Stimulated activated CD8-positive, alpha-beta memory T cell treated with anti-CD3 and anti-CD28 coated beads, Interleukin-4, amount 100 ng/mL, for 24 hours (primary cell): ENCODE measurements around the gene MDP1.

Experiments
- DNase-seq: peaks from one replicate; pipeline ENCODE4 v3.0.0-alpha.2; 2020; ENCODE audit warnings: low read depth

MDP1 gene

DNA sequence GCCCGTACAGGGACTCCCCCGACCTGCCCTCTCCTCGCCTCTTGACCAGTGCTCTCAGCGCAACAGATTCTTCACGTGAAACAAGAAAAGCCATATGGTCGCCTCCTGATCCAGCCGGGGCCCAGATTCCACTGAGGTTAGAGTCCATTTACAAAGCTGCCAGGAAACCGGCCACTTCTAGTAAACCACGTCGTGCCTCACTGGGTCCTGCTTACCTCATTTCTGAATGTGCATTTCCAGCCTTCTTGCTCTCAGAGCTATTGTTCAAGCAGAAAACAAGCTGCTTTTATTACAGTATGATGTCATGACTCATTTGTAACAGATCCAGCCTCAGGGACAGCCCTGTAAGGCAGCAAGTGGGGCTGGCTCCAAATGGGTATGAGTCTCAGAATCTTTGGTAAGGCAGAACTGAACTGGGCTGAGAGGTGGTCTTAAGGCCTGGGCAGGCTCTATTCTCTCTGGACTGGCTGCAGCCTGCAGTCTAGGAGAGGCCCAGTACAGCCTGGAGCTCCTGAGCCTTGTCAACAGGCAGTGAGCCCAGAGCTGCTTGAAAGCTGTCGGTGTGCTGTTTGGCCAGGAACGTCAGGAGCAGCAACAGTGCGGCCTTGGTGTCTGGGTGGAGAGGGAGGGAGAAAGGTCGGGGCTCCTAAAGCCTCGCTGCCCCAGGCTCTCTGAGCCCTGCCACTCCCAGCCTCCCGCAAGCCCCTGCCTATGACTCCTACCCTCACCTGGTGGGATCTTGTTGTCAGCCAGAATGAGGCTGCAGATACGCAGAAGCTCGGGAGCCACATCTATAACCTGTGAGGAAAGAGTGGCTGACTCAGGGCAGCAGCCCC, 35.7 kb downstream of the MDP1 start:
- no peak for DNase-seq

DNA sequence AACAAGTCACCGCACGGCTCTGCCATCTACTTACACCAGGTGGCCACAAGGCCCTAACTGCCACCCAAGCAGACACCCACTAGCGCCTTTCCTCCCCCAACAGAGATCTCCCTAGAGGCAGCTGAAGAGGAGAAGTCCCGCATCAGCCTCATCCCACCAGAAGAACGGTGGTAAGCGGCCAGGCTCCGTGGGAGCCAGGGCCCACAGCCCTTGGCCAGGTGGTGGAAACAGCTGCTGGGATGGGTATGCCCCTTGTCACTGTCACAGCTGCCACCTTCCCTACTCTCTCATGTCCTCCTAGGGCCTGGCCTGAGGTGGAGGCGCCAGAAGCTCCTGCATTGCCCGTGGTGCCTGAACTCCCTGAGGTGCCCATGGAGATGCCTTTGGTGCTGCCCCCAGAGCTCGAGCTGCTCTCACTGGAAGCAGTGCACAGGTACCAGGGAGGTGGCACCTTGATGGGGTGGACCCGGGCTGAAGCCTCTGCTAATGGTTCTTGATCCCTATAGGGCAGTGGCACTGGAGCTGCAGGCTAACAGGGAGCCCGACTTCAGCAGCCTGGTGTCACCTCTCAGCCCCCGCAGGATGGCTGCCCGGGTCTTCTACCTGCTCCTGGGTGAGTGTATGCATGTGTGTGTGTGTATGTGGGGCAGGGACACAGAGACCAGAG, 36.4 kb downstream of the MDP1 start:
- no peak for DNase-seq

DNA sequence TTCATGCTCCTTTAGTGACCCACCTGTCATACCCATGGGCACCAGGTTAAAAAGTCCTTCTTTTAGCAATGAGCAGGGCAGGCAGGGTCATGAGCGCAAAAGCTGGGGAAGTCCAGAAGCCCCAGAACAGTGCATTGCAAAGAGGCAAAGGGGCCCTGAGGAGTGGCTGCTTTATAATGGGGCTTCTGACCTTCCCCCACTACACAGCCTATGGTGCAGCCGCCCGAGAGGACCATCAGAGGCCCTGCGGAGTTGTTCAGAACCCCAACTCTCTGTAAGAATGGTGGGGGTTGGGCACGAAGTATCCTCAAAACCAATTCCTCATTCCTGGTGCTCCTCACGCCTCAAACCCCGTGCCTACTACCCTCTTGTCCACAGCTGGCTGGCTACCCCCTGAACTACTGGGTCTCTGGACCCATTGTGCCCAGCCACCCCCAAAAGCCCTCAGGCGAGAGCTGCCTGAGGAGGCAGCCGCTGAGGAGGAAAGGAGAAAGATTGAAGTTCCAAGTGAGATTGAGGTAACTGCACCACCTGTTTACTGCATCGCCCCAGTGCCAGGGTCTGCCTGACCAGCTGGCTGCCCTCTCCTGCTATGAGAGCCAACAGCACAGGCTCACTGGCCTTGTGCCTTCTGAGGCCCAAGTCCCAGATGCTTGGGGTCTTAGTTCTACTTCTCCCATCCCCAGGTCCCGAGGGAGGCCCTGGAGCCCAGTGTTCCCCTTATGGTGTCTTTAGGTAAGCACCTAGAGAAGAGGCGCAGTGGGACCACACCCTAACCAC, 37.3 kb downstream of the MDP1 start:
- DNase-seq: no peak

DNA sequence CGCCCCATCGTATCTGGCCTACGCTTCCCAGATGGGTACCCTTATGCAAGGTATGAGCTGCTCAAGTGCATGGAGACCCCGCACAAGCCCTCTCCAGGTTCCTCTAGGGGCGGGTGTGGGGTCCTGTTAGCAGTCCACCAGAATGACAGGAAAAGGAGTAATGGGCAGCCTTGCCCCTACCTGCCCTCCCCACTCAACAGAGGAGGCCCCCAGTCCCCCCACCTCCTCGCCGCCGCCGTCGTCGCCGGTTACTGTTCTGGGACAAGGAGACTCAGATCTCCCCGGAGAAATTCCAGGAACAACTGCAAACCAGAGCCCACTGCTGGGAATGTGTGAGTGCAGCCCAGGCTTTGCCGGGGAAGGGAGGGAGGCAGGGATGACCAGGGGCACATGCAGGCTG, 38.0 kb downstream of the MDP1 start:
- no peak for DNase-seq

DNA sequence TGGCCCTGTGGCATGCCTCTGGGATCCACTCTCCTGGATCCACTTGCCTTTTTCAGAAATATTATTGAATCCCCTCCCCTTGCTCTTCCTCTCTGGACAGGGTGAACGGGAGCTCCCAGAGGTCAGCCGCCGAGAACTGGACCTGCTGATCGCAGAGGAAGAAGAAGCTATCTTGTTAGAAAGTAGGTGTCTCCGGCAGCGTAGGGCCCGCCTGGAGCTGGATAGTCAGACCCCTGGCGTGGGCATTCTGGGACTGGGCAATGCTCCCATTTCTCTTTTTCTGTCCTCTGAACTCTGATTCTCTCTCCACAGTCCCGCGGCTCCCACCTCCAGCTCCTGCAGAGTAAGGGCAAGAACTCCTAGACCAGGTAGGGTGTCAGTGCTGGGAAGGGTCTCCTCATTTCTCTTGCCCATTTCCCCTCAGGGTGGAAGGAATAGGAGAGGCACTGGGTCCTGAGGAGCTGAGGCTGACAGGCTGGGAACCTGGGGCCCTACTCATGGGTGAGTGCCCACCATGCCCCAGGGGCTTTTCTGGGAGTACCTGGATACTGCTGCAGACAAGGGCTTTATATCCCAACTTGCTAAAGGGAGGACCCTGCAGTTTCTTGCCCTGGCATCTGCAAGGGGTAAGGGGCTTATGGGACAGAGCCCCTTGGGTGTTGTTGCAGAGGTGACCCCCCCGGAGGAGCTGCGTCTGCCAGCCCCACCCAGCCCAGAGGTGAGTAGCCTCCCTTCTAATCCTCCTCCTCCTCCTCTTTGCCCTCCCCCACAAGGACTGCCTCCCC, 38.6 kb downstream of the MDP1 start:
- DNase-seq: no peak

DNA sequence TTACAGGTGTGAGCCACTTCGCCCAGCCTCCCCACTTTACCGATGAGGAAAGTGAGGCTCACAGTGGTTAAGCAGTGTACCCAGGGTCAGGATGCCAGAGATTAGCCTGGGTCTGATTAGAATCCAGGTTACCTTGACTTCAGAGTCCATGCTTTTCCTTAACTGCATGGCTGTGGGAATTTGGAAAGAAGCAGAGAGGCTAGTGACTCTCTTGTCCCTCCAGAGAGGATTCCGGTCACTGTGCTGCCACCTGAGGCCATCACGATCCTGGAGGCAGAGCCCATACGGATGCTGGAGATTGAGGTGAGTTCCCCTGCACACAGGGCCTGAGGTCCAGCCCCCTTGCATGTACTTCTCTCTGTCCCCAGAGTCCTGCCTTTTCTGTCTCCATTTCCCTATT, 39.3 kb downstream of the MDP1 start:
- no peak for DNase-seq

DNA sequence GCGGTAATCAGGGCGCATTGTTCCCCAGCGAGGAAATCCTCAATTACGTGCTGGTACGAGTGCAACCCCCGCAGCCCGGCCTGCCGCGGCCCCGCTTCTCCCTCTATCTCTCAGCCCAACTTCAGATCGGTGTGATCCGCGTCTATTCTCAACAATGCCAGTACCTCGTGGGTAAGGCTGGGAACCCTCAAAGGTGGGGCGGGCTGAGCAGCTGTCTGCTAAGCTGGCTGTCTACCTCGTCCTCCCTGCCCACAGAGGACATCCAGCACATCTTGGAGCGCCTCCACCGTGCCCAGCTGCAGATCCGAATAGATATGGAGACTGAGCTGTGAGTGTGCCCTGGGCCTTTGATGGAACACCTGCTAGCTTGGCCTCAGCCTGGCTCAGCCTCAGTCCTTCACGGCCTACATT, 43.0 kb downstream of the MDP1 start:
- no peak for DNase-seq

DNA sequence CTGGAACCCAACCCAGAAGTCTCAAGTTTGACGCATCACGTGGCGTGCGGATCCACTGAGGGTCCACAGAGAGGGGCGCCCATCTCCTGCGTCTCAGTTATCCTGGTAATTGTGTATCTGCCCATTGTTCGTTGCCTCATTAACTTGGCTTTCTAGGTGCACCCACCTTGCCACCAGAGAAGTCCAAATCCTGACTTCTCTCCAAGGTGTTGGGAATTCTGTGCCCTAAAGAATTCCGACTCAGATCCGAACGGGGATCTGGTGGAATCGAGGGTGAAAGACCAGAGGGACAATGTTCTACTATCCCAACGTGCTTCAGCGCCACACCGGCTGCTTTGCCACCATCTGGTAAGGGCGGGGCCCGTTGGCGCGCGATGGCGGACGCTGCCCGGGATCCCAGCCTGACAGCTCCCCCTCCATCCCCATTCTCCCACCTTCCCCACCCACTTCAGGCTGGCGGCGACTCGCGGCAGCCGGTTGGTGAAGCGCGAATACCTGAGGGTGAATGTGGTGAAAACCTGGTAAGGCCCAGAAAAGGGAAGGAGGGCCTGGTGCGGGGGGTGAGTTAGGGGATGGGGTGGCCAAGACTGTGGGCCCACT, 43.5 kb downstream of the MDP1 start:
- DNase-seq: no peak

DNA sequence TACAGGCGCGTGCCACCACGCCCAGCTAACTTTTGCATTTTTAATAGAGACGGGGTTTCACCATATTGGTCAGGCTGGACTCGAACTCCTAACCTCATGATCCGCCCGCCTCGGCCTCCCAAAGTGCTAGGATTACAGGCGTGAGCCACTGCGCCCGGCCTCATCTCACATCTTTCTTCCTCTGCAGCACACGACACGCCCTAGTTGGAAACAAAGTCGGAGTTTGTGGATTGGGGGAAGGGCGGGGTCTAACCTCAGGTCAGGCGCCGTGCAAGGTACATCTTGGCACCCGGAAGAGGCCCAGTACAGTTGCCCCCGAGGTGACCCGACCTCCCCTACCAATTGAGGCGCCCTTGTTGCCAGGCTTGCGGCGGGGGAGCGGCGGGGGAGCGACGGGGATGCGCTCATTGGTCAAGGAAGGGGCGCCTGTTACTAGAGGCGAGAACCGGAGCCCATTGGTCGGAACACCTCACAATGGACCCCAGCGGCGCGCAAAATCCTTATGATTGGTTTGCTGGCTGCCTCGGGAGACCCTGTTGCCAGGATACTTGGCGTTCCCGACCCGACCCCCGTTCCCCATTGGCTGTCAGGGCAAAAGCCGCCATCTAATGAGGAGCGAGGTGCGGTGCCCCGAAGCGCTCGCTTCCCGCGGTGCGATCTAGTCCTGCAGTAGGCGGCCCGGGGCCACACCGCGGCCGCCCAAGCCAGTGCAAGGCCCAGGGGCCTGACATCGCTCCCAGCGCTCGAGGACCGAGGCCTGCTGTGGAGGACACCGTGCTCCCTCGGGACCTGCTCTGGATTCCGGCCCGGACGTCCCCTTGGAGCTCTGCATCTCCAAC, 44.2 kb downstream of the MDP1 start, which contains the start of gene REC8:
TSS of gene REC8 (plus strand) at position 659 of the 839 bp plus-strand sequence. CDS start 473 bp downstream, outside the sequence.
- peak; percentile 55 for DNase-seq

DNA sequence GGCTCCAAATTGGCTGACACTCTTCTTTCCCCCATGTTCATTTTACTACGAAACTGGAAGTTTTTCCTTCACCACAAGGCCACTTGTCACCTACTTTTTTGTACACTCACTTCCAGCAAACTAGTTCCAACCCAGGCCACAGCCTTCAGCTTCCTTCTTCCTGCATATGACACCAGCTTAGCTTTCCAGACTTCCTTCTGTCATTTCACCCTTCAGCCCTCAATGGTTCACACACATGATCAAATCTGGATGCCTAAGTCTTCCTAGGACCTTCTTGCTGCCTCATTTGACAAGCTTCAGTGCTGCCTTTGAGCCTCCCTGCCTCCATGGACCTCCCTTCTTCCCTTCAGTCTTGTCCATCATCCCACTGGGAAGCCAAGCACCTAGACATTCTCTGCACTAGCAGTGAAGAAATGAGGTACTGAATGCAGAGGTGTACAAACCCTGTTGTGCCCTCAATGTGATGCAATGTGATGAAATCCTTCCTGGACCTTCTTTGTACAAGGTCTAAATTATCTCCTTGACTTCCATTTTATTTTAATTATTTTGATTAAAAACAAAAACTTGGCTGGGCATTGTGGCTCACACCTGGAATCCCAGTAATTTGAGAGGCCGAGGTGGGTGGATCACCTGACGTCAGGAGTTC, 48.3 kb downstream of the MDP1 start:
- no peak for DNase-seq

DNA sequence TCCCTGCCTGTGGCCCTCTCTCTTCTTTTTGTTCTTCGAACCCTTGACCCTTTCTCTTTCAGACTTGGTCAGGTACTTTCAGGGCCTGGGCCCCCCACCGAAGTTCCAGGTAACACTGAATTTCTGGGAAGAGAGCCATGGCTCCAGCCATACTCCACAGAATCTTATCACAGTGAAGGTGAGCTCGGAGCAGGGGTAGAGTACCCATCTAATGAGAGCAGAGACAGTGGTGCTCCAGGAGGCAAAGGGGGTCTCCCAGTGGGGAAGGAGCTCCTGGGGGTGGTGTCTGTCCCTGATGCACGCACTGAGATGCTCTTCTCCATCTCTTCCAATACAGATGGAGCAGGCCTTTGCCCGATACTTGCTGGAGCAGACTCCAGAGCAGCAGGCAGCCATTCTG, 50.1 kb downstream of the MDP1 start:
- no peak for DNase-seq

DNA sequence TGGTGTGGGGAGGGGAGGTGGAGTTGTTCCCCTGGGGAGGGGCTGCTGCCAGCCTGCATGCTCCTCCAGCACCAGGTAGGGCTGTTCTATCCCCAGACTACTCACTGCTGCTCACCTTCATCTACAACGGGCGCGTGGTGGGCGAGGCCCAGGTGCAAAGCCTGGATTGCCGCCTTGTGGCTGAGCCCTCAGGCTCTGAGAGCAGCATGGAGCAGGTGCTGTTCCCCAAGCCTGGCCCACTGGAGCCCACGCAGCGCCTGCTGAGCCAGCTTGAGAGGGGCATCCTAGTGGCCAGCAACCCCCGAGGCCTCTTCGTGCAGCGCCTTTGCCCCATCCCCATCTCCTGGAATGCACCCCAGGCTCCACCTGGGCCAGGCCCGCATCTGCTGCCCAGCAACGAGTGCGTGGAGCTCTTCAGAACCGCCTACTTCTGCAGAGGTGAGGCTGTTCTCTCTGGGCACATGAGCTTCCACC, 51.3 kb downstream of the MDP1 start:
- no peak for DNase-seq
